Astrocyte (in vitro differentiated cells and primary cell): ENCODE data around the gene ZNF526. TPM values are rescaled to one million over a fixed set of nuclear protein-coding genes. Genes with fewer than 3 reads are reported as not detected.

Experiments
- DNase-seq: peaks from one replicate; pipeline ENCODE4 v3.0.0-alpha.2; 2010; ENCODE audit warnings: low read depth
- FAIRE-seq: peaks from 2 replicates; lab custom pipeline; 2011; peaks lifted over from hg19 to GRCh38; lab: Jason Lieb, UNC
- H2AFZ ChIP-seq: 2 replicates; pipeline ENCODE4 v1.6.0; 2012; ENCODE audit warnings: low read depth, low read length, inconsistent platforms
- H3K27ac ChIP-seq: 2 replicates; pipeline ENCODE4 v1.5.1; 2011; ENCODE audit warnings: low read depth, low read length, inconsistent platforms
- H3K27me3 ChIP-seq: 2 replicates; pipeline ENCODE4 v1.6.0; 2011; ENCODE audit warnings: low read length, inconsistent platforms; ENCODE audit not compliant: insufficient read depth
- H3K36me3 ChIP-seq: 2 replicates; pipeline ENCODE4 v1.5.1; 2011; ENCODE audit warnings: low read length, inconsistent platforms; ENCODE audit not compliant: insufficient read depth
- H3K4me1 ChIP-seq: 2 replicates; pipeline ENCODE4 v1.5.1; 2011; ENCODE audit warnings: low read length, inconsistent platforms; ENCODE audit not compliant: insufficient read depth
- H3K4me2 ChIP-seq: 2 replicates; pipeline ENCODE4 v1.6.0; 2012; ENCODE audit warnings: low read length, inconsistent platforms
- H3K4me3 ChIP-seq: 2 replicates; pipeline ENCODE4 v1.5.1; 2011; ENCODE audit warnings: low read depth, mild to moderate bottlenecking, low read length, inconsistent platforms; ENCODE audit not compliant: insufficient read depth
- H3K79me2 ChIP-seq: 2 replicates; pipeline ENCODE4 v1.6.0; 2012; ENCODE audit warnings: mild to moderate bottlenecking, low read length, inconsistent platforms; ENCODE audit not compliant: insufficient read depth
- H3K9ac ChIP-seq: 2 replicates; pipeline ENCODE4 v1.6.0; 2012; ENCODE audit warnings: mild to moderate bottlenecking, low read length, inconsistent platforms
- H3K9me3 ChIP-seq: 2 replicates; pipeline ENCODE4 v1.5.1; 2012; ENCODE audit warnings: low read depth, mild to moderate bottlenecking, low read length, inconsistent platforms; ENCODE audit not compliant: insufficient read depth
- H4K20me1 ChIP-seq: 2 replicates; pipeline ENCODE4 v1.6.0; 2012; ENCODE audit warnings: low read length, inconsistent platforms; ENCODE audit not compliant: insufficient read depth
- H3K27ac Mint-ChIP-seq: one replicate; pipeline ENCODE4 v1.8.0; 2021; ENCODE audit warnings: mild to moderate bottlenecking, mixed read lengths; ENCODE audit not compliant: unreplicated experiment
- H3K27me3 Mint-ChIP-seq: one replicate; pipeline ENCODE4 v1.8.0; 2021; ENCODE audit warnings: low read depth, mixed read lengths; ENCODE audit not compliant: unreplicated experiment
- H3K36me3 Mint-ChIP-seq: one replicate; pipeline ENCODE4 v1.8.0; 2021; ENCODE audit warnings: low read depth, mixed read lengths; ENCODE audit not compliant: unreplicated experiment
- H3K4me1 Mint-ChIP-seq: one replicate; pipeline ENCODE4 v1.8.0; 2021; ENCODE audit warnings: low read depth, mixed read lengths; ENCODE audit not compliant: unreplicated experiment
- H3K4me3 Mint-ChIP-seq: one replicate; pipeline ENCODE4 v1.8.0; 2021; ENCODE audit warnings: mild to moderate bottlenecking, moderate library complexity, mixed read lengths; ENCODE audit not compliant: unreplicated experiment
- H3K9me3 Mint-ChIP-seq: one replicate; pipeline ENCODE4 v1.8.0; 2021; ENCODE audit warnings: mild to moderate bottlenecking, mixed read lengths; ENCODE audit not compliant: unreplicated experiment
- CTCF ChIP-seq: IDR thresholded peaks from 2 replicates; pipeline ENCODE4 v1.5.1; 2011; ENCODE audit warnings: low read depth, mild to moderate bottlenecking, inconsistent platforms, low read length, moderate library complexity; ENCODE audit not compliant: insufficient read depth
- EZH2 ChIP-seq: IDR thresholded peaks from 2 replicates; pipeline ENCODE4 v1.6.1; 2012; ENCODE audit warnings: mild to moderate bottlenecking, low read length, inconsistent platforms; ENCODE audit not compliant: insufficient read depth
- total RNA-seq: library from RNA; stranded (reverse); gene quantifications from 2 replicates; pipeline ENCODE4 v1.2.1, GENCODE V29; 2021

Gene ZNF526
- total RNA-seq, 1 donor from 2014 or later = 20.2 TPM

GRCh38 chr19:42196011-42197001 is 23.8 kb upstream of the ZNF526 start:
- DNase-seq (no peak), FAIRE-seq (no peak)
- no peak for TF ChIP-seq EZH2
- TF ChIP-seq CTCF = no peak
- Histone ChIP-seq H3K9me3 (peaks cover 2% of the 10 kb centered on the region), H3K4me2 (no peak overlapping the region), H3K9ac (no peak overlapping the region), H3K79me2 (peaks cover 6% of the 10 kb centered on the region), H3K27me3 (no peaks in the 10 kb centered on the region), H4K20me1 (peaks cover 22% of the 10 kb centered on the region), H3K36me3 (peaks cover 6% of the 10 kb centered on the region), H3K4me1 (no peaks in the 10 kb centered on the region), H2AFZ (no peak overlapping the region), H3K4me3 (no peak overlapping the region), H3K27ac (no peak overlapping the region)
- peaks cover 8% of the 10 kb centered on the region for H3K9me3 Mint-ChIP-seq
- H3K4me1 Mint-ChIP-seq = peaks cover 4% of the 10 kb centered on the region
- peak overlapping the region; percentile 28 for H3K4me3 Mint-ChIP-seq
- no peak overlapping the region for H3K27ac Mint-ChIP-seq
- peaks cover 7% of the 10 kb centered on the region for H3K27me3 Mint-ChIP-seq
- peaks cover 16% of the 10 kb centered on the region for H3K36me3 Mint-ChIP-seq

- Histone ChIP-seq H3K27me3 (no peaks in the 10 kb centered on the region), H3K4me1 (no peaks in the 10 kb centered on the region), H2AFZ (no peak overlapping the region), H3K4me3 (no peak overlapping the region), H3K9me3 (peaks cover 2% of the 10 kb centered on the region), H3K9ac (no peak overlapping the region), H3K27ac (no peak overlapping the region), H3K36me3 (peaks cover 7% of the 10 kb centered on the region), H4K20me1 (peaks cover 32% of the 10 kb centered on the region), H3K4me2 (no peak overlapping the region), H3K79me2 (peaks cover 17% of the 10 kb centered on the region)
- TF ChIP-seq CTCF = no peak
- TF ChIP-seq EZH2 = no peak
- Mint-ChIP-seq H3K27me3 (peaks cover 3% of the 10 kb centered on the region), H3K4me3 (no peak overlapping the region), H3K27ac (no peak overlapping the region), H3K4me1 (peaks cover 6% of the 10 kb centered on the region), H3K36me3 (peaks cover 25% of the 10 kb centered on the region), H3K9me3 (peaks cover 8% of the 10 kb centered on the region)
- DNase-seq (no peak), FAIRE-seq (no peak)
Observed at GRCh38 chr19:42197375-42197817, 22.7 kb upstream of the ZNF526 start.
